Thymus (tissue), 11 donors: Measurements from ENCODE around the gene TMEM132D. TPM values are rescaled to one million over a fixed set of nuclear protein-coding genes. Genes with fewer than 3 reads are reported as not detected.

ENCODE experiments used
- DNase-seq, 9 donors: peaks; one replicate each; pipeline ENCODE4 v3.0.0-alpha.2; 2013; ENCODE audit warnings: low spot score in 9 of 9, low read depth in 6 of 9, missing footprints in 1 of 9
- H3K27ac ChIP-seq, 2 donors: one replicate each; pipeline ENCODE4 v1.5.1; 2013; ENCODE audit warnings: control low read depth in 1 of 2, low read depth in 1 of 2, low read length in 1 of 2, mild to moderate bottlenecking in 1 of 2, moderate library complexity in 1 of 2
- H3K27me3 ChIP-seq, 2 donors: one replicate each; pipeline ENCODE4 v1.5.1; 2013; ENCODE audit warnings: low read length in 1 of 2; ENCODE audit not compliant: control insufficient read depth in 2 of 2, insufficient read depth in 1 of 2
- H3K36me3 ChIP-seq, 2 donors: one replicate each; pipeline ENCODE4 v1.5.1; 2013; ENCODE audit warnings: low read length in 1 of 2, mild to moderate bottlenecking in 1 of 2, moderate library complexity in 1 of 2; ENCODE audit not compliant: control insufficient read depth in 2 of 2, insufficient read depth in 2 of 2
- H3K4me1 ChIP-seq, 2 donors: one replicate each; pipeline ENCODE4 v1.5.1; 2013; ENCODE audit warnings: low read length in 2 of 2; ENCODE audit not compliant: control insufficient read depth in 2 of 2, insufficient read depth in 2 of 2
- H3K4me3 ChIP-seq, 2 donors: one replicate each; pipeline ENCODE4 v1.5.1; 2013; ENCODE audit warnings: low read length in 2 of 2, control low read depth in 1 of 2, mild to moderate bottlenecking in 1 of 2
- H3K9me3 ChIP-seq, 2 donors: one replicate each; pipeline ENCODE4 v1.5.1; 2013; ENCODE audit warnings: low read length in 1 of 2, mild to moderate bottlenecking in 1 of 2; ENCODE audit not compliant: control insufficient read depth in 2 of 2, insufficient read depth in 1 of 2
- whole genome bisulfite sequencing: extraction: QIAGEN DNeasy Blood & Tissue Kit; methylation state at CpG from one replicate; pipeline ENCODE4 v1.1.7; 2013; 5-methylcytosine and 5-hydroxymethylcytosine counted together
- polyA plus RNA-seq: library from polyadenylated mRNA; stranded (reverse); fragments of 200-250 nt; gene quantifications from one replicate; pipeline ENCODE4 v1.2.3, GENCODE V29; 2013
- total RNA-seq: library from RNA; stranded (reverse); fragments of 120-200 nt; gene quantifications from one replicate; pipeline ENCODE4 v1.2.4, GENCODE V29; 2013
- donor health status: healthy.

TMEM132D gene
- total and polyA plus RNA-seq, 2 donors = 0.02 TPM; not detected in 1

DNA sequence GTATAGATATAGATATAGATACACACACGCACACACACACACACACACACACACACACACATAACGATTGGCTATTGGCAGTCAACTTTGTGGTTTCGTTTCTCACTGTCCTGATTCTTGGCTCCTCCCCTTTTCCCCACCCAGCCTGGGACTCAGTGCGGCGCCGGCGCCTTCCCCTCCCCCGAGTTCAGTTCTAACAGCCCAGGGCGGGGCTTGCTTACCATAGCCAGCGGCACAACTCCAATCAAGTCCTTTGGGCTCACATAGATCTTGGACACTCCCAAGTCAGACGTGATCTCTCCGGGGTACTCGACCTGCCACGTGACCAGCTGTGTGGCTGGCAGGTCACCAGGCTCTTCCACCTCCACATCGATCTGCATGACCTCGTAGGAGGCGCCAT is 566.4 kb downstream of the TMEM132D start:
- no peak overlapping the region for H3K27ac ChIP-seq
- H3K9me3 ChIP-seq = peaks cover 0 to 6% of the 10 kb centered on the region in 2 donors
- no peak overlapping the region for H3K4me3 ChIP-seq
- H3K4me1 ChIP-seq = no peaks in the 10 kb centered on the region
- H3K36me3 ChIP-seq = no peaks in the 10 kb centered on the region
- H3K27me3 ChIP-seq = no peaks in the 10 kb centered on the region
- WGBS = 92% methylated on average over 17 of the region's 17 CpGs
- no peak for DNase-seq

DNA sequence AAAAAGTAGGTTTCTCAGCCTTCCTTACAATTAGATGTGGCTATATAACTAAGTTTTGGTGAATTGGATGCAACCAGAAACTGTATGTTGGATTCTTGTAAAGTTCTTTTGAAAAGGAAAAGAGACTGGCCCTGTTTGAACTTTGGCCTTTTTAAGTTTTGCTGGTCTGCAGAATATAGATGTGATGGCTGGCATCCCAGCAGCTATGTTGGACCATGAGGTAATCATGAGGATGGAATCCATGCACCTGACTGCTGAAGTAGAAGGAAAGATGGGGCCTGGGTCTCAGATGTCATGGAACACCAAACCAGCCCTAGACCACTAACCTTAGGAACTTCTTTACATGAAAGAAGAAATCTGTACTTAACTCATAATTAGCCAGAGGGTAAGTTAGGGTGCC is 568.1 kb downstream of the TMEM132D start:
- Histone ChIP-seq H3K27ac (no peak overlapping the region), H3K9me3 (peaks cover 0 to 6% of the 10 kb centered on the region in 2 donors), H3K36me3 (no peaks in the 10 kb centered on the region), H3K4me1 (no peaks in the 10 kb centered on the region), H3K27me3 (no peaks in the 10 kb centered on the region), H3K4me3 (no peak overlapping the region)
- no peak for DNase-seq

DNA sequence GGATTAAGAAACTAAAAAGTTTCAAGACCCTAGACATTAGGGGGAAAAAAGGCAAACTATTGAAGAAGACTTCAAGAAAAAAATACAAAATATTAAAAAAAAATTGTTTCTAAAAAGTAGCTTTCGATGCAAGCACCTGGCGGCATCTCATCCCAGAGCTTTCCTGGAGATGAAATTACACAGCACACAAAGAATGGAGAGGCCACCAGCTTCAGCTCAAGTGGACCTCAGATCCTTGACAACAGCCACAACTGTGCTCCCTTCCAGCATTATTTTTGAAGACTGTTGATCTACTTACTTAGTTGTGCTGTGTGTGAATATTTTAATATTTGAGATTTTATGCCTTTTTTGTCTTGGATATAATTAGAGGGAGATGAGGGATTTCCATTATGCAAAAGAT is 571.5 kb downstream of the TMEM132D start:
- H3K27ac ChIP-seq = no peak overlapping the region
- no peaks in the 10 kb centered on the region for H3K27me3 ChIP-seq
- H3K36me3 ChIP-seq = no peaks in the 10 kb centered on the region
- H3K4me1 ChIP-seq = no peaks in the 10 kb centered on the region
- no peaks in the 10 kb centered on the region for H3K9me3 ChIP-seq
- DNase-seq = no peak
- 94% methylated on average over 2 of the region's 2 CpGs for WGBS
- no peak overlapping the region for H3K4me3 ChIP-seq

DNA sequence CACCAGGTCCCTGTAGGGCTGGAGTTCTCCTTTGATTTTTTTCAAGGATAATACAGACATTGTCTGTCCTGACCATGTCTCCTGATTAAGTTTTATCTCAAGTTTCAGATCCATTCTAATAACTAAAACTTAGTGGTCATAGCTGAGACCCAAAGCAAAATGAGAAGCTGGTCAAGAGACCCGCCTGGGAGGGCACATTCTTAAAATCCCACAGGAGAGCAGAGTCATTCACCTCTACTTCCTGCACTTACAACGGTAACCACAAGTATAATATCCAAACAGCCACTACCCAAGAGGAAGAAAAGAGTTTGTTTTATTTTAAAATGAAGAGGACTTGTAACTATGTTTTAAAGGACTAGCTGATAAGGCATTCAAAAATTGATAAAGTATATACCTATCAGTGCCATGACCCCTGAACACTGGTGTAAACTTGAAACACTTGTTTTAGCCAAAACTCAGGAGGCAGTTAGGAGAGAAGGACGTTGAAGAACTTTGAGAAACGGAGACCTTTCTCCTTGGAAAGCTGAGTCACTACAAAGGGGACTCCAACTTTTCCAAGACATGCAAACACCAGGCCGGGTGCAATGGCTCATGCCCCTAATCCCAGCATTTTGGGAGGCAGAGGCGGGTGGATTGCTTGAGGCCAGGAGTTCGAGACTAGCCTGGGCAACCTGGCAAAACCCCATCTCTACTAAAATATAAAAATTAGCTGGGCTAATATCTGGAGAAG is 572.3 kb downstream of the TMEM132D start:
- no peaks in the 10 kb centered on the region for H3K4me1 ChIP-seq
- DNase-seq = no peak
- 63% methylated on average over 7 of the region's 7 CpGs for WGBS
- no peak overlapping the region for H3K4me3 ChIP-seq
- H3K27me3 ChIP-seq = no peaks in the 10 kb centered on the region
- H3K36me3 ChIP-seq = no peaks in the 10 kb centered on the region
- H3K9me3 ChIP-seq = no peaks in the 10 kb centered on the region
- H3K27ac ChIP-seq = no peak overlapping the region

DNA sequence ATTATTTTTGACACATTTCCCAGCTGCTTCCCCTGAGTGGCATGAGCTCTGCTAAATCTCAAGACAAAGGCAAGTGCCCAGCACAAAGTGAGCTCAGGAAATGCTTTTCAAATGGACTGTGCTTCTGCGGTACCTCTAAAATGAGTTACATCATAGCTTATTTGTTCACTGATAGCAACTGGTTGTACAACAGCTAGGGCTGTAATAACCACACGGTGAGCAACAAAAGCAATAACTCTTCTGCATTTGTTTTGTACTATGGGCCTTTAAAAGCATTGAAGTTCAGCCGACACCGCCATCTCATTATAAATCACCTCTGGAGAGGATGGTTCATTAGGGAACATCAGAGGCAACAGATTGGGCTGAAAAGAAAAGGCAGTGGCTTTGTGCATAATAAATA is 575.6 kb downstream of the TMEM132D start:
- no peaks in the 10 kb centered on the region for H3K36me3 ChIP-seq
- H3K9me3 ChIP-seq = no peaks in the 10 kb centered on the region
- no peak overlapping the region for H3K27ac ChIP-seq
- H3K4me1 ChIP-seq = no peaks in the 10 kb centered on the region
- DNase-seq = no peak
- 52% methylated on average over 4 of the region's 4 CpGs for WGBS
- H3K4me3 ChIP-seq = no peak overlapping the region
- H3K27me3 ChIP-seq = no peaks in the 10 kb centered on the region

- Histone ChIP-seq H3K4me1 (no peaks in the 10 kb centered on the region), H3K4me3 (no peak overlapping the region), H3K9me3 (no peaks in the 10 kb centered on the region), H3K36me3 (no peaks in the 10 kb centered on the region), H3K27ac (no peak overlapping the region), H3K27me3 (no peaks in the 10 kb centered on the region)
- 95% methylated on average over 2 of the region's 2 CpGs for WGBS
- no peak for DNase-seq
Measured at GRCh38 chr12:129325566-129325965, 578.3 kb downstream of the TMEM132D start.

DNA sequence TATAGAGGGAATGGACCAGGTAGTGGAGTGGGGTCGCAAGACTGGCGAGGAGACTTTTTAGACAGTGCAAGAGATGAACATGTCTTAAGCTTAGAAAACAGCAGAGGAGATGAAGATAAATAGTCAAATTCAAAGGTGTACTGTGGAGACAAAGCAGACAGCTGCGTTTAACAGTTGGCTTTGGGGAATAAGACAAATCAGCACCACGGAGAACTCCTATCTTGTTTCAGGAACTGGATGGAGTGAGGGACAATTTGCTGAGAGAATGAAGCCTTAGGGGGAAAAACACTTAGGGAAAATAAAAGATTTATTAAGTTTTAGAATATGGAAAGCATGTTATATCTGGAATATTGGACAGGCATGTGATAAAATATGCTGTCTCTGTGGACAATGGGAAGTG is 591.8 kb downstream of the TMEM132D start:
- WGBS = 65% methylated on average over 4 of the region's 4 CpGs
- Histone ChIP-seq H3K4me1 (no peaks in the 10 kb centered on the region), H3K27me3 (no peaks in the 10 kb centered on the region), H3K4me3 (no peak overlapping the region), H3K9me3 (no peaks in the 10 kb centered on the region), H3K36me3 (no peaks in the 10 kb centered on the region), H3K27ac (no peak overlapping the region)
- DNase-seq = no peak

- Histone ChIP-seq H3K4me1 (no peaks in the 10 kb centered on the region), H3K27ac (no peak overlapping the region), H3K36me3 (no peaks in the 10 kb centered on the region), H3K4me3 (no peak overlapping the region), H3K9me3 (no peaks in the 10 kb centered on the region), H3K27me3 (no peaks in the 10 kb centered on the region)
- DNase-seq = no peak
- WGBS = 81% methylated on average over 2 of the region's 2 CpGs
Measured at GRCh38 chr12:129310346-129310745, 593.5 kb downstream of the TMEM132D start.

DNA sequence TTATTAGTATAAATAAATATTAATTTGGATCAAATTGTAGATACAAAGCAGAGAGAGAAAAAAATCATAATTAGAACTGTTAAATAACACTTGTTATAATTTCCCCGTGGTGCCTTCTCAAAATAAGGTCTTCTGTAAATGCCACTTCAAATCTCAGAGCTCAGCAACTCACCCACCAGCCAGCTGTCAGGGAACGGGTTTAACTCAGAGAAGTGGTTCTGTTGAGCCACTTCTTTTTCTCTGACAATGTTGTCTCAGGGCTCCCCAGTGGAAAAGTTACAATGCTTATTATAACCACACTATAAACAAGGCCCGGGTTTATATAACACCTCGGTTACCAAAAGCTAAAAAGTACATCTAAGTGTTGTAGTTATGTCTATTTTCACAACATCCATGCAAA is 598.0 kb downstream of the TMEM132D start:
- Histone ChIP-seq H3K27ac (no peak overlapping the region), H3K9me3 (peaks cover 0 to 11% of the 10 kb centered on the region in 2 donors), H3K4me3 (no peak overlapping the region), H3K27me3 (no peaks in the 10 kb centered on the region), H3K4me1 (no peaks in the 10 kb centered on the region), H3K36me3 (no peaks in the 10 kb centered on the region)
- 92% methylated on average over 4 of the region's 4 CpGs for WGBS
- no peak for DNase-seq
